Measurements from ENCODE around the gene GRID1.

Gene GRID1

DNA sequence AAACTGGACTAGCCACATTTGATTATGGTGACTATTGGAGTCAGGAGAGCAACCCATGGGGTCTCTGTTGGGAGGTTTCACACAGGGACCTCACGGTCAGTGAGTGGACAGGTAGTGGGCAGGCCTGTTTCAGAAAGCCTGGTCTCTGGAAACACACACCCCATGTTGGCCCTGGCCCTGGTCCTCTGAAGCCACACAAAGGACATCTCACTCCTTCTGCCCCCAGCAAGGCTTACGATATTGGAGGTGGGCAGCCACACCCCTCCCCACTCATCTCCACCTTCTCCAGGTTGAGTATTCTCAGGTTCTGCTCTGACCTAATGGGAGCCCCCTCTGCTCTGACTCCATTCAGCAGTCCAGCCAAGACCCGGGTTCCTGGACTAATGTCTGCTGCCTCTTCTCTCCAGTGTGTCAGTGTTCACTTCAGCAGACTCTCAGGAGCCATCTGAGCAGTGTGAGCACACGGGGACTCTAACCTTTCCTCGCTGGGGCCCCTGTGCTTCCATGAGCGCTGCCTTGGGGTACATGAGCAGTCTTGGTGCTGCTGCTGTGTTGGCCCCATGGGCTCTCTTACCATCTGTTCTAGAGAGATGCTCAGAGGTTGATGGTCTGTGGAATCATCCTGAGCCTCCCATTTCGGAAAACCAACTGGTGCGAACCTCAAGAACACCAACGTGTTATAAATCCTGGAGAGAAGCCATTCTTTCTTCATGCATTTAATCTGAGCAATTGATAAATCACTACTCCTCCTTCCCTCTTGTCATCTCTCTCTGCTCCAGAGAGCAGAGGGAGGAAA lies 748.6 kb downstream of the GRID1 start:
- DNase-seq = no peak

DNA sequence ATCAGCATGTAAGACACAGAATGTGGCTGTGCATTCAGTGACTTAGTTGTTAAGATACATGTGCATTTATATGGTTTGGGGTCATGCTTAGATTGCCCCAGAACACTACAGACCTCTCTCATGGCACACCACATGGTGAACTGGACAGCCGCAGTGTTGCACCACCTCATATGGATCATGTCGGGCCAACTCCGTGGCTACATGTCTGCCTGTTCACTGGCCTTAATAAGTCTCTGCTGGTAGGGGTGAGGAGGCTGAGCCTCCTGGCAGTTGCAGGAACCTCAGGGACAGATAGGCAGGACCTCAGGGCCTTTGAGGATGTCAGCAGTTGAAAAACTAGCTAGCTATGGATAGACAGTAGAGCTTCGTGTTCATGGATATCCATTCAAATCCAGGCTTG lies 751.0 kb downstream of the GRID1 start:
- DNase-seq = no peak

DNA sequence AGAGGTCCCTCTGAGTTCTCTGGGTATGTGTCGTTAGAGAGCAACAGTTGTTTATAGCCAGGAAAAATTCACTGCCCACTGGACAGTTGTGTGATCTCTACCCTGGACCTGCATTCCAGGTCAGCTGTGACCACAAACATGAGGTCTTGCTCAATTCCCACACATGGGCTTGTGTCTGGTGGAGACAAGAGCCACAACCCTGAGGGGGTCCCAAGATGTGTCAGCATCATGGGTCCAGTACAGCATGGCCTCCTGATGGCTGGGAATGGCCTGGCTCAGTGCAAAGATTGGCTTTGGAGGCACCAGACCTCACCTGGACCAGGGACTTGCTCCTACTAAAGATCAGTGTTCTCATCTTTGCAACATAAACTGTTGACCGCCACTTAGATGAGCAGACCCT lies 751.6 kb downstream of the GRID1 start:
- no peak for DNase-seq

GRCh38 chr10:85614566-85614965 lies 752.0 kb downstream of the GRID1 start:
- no peak for DNase-seq

DNA sequence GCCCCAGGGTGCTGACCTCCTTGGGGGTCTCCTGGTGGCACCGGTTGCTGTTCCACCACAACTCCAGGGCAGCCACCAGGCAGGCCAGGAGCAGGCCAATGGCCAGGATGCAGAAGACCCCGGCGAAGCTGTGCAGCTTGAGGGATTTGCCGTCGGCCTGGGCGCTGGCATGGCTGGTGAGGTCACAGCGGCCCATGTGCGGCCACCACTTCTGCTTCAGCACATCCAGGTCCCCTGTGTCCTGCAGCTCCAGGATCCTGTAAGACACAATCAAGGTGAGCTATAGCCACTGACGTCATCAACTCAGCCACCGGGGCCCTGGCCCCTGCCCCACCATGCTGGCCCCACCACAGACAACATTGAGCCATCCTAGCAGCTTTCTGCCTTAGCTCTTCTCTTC lies 753.2 kb downstream of the GRID1 start:
- no peak for DNase-seq

GRCh38 chr10:85612833-85613232 lies 753.8 kb downstream of the GRID1 start:
- no peak for DNase-seq

- DNase-seq = peak; percentile 41 to 58
Observed at GRCh38 chr10:85612378-85612775, 754.2 kb downstream of the GRID1 start.

DNA sequence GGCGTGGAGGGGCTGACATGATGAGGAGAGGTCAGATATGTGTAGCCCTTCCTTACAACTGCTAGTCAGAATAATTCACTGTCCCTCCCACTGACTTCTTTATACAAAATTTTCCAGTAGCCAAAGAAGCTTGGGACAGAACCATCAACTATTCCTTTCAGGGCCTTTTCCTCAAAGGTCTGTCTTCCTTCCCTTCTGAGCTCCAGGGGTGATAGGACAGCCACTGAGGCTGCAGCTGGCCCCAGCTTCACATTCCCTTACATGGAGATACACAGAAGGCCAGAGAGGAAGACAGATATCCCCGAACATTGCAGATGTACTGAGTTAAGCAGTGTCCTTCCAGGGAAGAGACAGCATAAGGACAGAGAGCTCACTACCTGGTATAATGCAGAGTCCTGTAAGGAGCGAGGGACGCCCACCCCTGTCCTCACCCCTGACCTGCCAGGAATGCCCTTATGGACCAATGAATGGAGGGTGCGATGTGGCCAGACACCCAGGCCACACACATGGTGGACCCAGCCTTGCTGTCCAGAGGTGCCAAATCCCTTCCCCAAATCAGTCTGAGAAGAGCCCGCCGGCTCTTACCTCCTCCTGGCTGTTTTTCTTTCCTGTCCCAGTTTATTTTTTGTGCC lies 754.7 kb downstream of the GRID1 start:
- DNase-seq = no peak

- no peak for DNase-seq
Observed at GRCh38 chr10:85611093-85611740, 755.4 kb downstream of the GRID1 start.

DNA sequence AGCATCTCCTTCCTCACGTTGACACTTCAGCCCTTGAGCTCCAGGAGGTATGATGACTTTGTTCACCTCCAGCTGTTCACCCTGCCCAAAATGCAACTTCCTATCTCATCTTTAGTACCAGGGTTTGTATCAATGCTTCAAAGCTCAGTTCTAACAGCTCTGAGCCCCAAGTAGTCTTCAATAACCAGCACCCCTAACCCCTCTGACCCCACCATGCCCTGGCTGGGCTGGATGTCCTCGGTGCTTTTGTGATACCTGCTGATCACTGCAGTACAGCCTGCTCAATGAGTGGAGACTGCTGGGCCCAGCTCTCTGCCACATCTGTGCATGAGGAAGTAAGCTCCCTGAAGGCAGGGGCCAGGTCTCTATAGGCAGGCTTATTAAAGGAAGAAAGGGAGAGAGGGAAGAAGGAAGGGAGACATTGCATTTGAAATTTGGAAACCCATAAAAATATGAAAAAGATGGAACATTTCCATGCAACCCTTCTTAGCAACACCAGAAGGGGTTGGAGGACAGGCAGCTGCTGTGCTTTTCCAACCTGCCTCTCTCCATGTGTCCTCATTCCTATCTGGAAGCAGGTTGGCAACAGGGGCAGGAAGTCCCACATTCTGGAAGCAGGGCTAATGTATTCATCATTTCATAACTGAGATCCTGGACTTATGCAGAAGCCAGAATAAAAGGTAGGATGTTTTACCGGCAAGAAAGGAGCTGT lies 756.1 kb downstream of the GRID1 start:
- no peak for DNase-seq

- no peak for DNase-seq
Observed at GRCh38 chr10:85609509-85609908, 757.1 kb downstream of the GRID1 start.

DNA sequence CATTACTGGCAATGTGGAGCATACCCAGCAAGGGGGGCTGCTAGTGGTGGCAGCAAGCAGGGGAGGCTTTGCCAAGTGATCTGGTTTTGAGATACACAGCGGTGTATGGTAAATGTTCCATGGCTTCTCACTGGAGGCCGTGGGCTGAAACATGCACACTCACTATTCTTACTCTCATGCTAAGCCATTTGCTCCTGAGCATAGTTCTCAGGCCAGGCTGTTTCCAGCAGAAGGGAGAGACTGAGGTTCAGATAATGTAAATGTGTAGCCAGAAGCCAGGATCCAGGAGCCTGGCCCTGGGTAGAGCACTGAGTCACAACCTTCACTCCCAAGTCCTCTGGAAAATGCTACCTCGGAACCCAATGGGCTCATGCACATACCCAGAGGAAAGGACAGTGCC lies 757.9 kb downstream of the GRID1 start:
- DNase-seq = no peak

GRCh38 chr10:85607043-85607695 lies 759.4 kb downstream of the GRID1 start:
- DNase-seq = no peak

DNA sequence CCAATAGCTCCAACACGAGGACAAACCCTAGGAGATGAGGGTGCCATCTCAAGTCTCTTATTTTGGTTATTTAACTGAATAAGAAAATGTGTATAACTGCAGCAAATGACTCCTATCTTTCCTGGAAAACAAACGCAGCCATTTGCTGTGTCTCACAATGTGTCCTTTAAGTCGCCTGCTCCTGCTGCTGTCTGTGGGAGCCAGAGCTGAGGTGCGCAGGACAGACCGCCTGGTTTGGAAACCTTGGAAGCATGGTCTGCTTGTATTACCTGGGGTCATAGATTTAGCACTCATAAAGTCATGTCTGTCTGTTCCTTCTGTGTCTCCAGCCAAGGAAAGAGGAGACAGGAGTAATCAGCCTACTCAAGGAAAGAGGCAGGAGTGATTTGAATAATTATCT lies 760.2 kb downstream of the GRID1 start:
- DNase-seq = no peak

DNA sequence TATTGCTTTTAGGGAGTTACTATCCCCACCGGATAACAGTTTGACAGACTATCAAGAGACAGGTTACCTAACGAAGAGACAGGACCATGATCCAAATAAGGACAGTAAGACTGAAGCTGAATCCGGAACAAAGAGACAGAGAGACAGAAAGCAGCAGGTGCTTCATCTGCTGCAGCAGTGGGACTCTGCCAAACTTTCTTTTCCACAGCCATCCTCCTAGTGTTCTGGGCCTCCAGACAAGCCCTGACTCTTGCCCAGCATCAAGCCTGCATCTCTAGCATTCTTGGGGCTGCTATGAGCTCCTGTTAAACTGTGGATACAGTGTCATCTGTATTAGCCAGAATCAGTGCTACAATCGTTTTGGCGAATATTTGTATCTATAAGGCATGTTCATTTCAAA lies 761.7 kb downstream of the GRID1 start:
- no peak for DNase-seq

GRCh38 chr10:85604136-85604725 lies 762.4 kb downstream of the GRID1 start:
- no peak for DNase-seq

GRCh38 chr10:85603151-85603940 lies 763.2 kb downstream of the GRID1 start:
- DNase-seq = no peak

GRCh38 chr10:85602713-85603112 lies 763.9 kb downstream of the GRID1 start:
- DNase-seq = no peak

GRCh38 chr10:85602306-85602705 lies 764.3 kb downstream of the GRID1 start:
- DNase-seq = no peak

- no peak for DNase-seq
Observed at GRCh38 chr10:85601526-85601925, 765.1 kb downstream of the GRID1 start.

- no peak for DNase-seq
Observed at GRCh38 chr10:85600744-85601081, 765.9 kb downstream of the GRID1 start.

Measured in CD4-positive, alpha-beta T cell treated with Interleukin-1 beta for 1 hour (primary cell).